ENCODE measurements around the gene TMEM123.

Gene TMEM123, protein sequence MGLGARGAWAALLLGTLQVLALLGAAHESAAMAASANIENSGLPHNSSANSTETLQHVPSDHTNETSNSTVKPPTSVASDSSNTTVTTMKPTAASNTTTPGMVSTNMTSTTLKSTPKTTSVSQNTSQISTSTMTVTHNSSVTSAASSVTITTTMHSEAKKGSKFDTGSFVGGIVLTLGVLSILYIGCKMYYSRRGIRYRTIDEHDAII

DNA sequence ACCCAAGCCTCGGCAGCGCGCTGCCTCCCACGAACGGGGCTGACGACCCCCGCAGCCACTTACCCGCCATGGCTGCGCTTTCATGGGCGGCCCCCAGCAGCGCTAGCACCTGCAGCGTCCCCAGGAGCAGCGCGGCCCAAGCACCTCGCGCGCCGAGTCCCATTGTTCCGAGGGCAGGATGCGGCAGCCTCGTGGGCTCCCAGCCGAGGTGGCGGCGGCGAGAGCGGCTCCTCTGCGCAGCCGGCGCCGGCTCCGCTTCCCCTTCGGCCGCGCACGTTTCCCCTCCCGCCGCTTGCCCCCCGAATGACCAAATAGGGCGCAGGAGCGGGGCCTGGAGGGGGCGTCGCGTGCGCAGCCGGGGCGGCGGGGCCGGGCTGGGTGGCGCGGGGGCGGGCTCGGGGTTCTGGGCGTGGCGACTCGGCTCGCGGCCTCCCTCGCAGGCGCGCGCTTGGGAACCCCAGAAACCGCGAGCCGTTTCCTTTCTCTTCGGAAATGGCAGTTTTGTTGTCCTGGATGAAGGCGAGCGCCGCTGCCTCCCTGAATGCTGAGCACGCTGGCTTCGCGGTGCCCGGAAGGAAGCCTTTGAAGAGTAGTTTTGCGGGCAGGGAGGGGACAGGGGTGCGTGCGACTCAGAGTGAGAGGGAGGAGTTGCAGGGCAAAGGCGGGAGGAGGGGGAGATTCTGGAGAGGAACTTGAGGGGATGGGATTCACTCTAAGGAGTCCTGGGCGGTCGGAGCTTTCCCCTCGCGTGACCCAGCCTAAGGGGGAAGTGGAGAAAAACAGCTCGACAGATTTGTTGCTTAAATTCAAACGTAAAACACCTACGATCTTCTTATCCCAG is at the start of gene TMEM123:
Gene TMEM123 (minus strand): TSS at position 305 of the 841 bp plus-strand sequence. CDS start 142 bp downstream, at position 163.
- DNase-seq, result peak; percentile 92

DNA sequence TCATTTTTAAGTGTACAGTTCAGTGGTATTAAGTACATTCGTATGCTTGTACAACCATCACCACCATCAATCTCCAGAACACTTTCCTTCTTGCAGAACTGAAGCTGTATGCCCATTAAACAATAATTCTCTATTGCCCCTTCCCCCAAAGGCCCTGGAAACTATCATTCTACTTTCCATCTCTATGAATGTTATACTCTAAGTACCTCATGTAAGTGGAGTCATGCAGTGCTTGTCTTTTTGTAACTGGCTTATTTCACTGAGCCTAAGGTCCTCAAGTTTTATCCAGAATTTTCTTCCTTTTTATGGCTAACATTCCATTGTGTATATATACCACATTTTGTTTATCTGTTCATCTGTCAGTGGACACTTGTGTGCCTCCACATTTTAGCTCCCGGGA is 48.3 kb upstream of the TMEM123 start:
- no peak for DNase-seq

DNA sequence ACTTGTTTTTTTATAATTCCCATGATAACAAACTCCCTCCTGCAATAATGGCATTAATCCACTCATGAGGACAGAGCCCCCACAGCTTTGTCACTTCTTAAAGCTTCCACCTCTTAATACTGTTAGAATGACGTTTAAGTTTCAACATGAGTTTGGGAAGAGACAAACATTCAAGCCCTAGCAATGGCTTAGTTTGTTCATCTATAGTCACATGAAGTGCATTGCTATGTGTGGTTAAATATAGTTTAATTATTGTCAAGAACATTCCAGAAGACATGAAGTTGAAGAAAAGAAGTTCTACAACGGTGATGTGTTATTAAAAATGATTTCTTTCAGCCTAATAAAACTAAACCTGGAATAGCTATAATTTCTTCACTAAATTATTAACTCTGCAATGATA is 47.4 kb upstream of the TMEM123 start:
- DNase-seq, result no peak

DNA sequence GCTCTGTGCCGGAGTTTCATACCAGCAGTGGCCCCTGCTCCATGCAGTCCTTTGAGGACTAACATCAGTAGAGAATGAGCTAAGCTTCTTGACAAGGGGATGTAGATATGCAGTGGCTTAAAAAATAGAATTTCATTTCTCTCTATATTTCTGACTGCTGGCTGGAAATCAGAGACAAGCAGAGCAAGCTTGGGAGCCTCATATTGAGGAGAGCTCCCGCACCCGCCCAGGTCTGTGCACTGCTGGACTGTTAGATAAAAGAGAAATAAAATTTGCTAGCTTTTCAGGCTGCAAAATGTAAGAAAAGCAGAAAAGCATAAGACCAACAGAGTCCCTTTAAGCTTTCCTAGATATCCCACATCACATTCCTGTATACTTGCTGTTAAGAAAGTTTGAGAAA is 46.6 kb upstream of the TMEM123 start:
- no peak for DNase-seq

DNA sequence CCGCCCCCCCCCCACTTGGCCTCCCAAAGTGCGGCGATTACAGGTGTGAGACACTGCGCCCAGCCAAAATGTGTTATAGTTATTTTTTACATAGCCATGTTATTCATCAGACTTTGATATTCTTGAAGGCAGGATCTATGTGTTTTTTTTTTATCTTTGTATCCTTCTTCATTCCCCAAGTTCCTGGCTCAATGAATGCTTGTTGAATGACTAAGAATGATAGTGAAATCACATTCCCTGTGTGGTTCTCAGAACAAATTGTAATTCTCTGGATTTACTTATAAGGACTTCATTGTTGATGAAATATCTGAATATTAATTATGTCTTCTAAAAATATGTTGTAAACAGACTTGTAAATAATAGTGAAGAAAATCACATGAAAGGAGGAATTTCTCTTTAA is 44.5 kb upstream of the TMEM123 start:
- DNase-seq, result no peak

DNA sequence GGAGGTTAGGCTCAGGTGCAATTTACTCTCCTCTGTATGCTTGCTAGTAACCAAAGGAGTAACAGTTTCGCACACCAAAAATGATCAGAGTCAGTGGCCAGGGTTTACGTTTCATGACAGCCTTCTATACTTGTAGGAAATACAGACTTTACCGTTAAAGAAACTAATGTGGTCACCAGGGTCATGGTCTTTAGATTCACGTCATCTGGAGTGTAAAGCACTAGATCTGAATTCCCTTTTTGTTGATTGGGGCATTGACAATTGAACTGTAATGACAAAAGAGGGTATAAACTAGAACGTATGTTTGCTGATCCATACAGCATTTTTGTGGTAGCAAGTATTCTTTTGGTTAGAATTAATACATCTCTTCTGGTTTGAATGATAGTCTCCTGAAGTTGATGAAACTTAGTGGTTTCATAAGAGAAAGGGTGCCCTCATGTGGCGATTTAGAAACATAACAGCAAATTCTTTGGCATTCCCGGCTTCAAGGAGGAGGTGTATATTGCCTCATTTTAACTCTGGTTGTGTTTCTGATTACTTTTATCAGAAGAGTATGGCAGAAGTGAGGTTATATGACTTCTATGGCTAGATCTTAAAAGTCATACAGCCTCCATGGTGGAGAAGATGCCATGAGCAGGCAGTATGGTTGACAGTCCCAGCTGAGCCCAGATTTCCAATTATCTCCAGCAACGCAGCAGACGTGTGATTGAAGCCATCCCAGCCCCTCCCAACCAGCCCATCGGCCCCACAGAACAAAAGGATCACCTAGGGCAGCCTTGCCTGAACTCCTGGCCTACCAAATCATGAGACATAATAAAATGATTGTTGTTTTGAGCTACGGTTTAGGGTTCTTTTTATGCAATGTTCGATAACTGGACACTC is 42.8 kb upstream of the TMEM123 start:
- DNase-seq, result peak; percentile 91

DNA sequence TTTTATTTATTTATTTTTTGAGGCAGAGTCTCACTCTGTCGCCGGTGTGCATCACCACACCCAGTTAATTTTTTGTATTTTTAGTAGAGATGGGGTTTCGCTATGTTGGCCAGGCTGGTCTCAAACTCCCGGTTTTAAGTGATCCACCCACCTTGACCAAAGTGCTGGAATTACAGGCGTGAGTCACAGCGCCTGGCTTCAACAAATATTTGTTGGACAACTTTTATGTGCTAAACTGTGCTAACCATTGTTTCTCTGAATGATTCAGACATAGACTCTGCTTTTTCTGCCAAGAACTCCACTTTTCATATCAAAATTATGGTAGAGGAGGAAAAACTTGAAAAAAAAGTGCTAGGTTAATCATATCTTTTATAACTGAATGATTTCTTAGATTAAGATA is 41.7 kb upstream of the TMEM123 start:
- DNase-seq, result no peak

DNA sequence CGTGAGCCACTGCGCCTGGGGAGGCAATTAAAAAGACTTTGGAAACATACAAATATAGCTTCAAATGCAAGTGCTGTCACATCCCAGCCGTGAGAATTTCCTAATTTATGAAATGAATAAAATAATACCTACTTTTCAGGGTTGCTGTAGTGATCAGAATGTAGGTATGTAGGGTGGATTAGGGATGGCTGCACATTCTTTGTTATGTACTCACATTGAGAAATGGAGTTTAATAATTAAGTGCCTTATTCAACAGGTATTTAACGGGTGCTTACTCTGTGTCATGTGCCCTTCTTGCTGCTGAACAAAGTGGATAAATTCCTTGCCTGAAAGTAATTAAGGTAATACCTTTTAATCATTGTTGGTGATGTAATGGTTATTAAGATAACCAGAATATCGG is 41.0 kb upstream of the TMEM123 start:
- DNase-seq, result no peak

DNA sequence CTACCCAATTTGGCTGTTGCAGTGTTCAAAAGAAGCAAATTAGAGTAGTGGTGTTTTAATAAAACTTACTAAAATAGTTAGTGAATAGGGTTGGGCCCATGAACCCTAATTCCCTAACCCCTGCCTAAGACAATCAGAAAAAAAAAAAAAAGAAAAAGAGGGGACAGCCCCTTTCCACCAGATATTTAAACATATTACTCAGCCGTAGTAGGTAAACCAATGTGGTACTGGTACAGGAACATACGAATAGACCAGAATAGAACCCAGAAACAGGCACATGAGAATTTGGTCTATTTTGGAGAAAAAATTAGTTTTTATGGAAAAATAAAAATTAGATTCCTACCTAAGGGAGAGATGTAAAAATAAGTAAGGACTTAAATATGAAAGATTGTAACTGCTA is 39.4 kb upstream of the TMEM123 start:
- DNase-seq, result no peak

DNA sequence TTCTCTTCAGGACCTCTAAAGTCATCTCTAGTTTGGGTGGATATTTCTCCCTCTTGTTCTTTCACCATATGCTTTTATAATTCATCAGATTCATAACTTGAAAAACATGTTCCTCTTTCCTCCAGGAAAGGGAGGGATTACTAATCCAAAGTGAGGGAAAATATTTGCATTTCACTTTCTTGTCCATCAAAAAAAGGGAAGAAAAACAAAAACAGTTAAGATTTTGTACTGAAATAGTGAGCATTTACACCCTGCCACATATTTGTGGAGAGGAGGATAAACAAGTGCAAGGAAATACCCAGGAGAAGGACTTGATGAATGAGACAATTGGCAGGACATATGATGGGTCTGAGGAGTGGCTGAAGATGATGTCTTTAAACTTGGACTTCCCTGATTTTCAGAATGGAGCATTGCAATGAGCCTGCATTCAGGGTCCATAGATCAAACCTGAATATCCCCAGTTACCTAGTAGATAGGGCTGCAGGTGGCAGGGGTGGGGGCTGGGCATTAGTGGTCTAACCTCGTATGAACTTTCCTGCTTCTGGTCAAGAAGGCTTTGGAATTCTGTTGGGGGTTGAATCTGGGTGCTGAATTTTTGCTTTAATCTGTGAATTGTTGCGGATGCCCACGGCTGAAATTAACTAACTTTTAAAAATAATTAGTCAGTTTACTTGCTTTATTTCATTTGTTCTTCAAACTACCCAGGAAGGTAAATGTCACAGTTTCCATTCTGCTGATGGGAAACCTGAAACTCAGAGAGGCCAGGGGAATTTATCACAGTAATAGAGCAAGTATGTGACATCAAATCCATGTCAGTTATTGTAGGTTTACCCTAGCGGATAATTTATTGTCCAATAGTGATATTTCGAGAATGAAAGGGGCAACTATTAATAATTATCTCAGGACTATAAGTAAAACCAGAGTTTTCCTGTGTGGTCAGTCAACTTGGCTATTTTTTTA is 36.9 kb upstream of the TMEM123 start:
- DNase-seq, result no peak

DNA sequence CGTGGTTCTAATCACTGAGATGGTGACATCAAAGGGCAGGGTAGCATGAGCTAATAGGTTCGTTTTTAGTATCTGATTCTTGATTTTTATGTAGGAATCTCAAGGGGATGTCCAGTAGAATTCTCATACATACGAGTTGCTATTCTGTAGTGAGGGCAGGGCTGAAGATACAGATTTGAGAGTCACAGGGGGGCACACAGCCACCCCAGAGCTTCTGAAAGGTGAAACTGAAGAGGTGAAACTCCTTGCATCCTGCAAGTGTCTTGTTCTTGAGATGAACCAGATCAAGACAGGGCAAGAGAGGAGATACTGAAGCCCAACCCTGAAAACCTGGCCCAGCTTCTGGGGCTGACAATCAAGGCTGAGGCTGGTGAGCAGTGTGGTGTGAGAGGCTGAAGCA is 35.6 kb upstream of the TMEM123 start:
- DNase-seq, result no peak

DNA sequence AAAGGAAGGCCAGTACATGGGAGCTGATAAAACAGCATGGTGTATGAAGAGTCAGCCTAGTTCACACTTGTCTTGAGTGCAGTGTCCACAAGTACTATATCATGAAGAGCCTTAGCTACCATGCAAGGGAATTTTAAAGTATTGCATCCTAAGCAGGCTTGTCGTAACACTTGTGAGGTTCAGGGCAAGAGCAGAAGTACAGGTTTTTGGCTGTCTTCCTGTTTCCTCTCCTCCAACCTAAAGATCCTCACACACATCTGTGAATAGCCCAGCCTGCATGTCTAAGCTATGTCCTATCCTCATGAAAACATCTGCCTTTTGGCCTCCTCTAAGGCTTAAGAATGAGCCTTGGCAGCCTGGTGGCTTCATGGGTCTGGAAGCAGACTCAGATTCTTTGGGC is 34.6 kb upstream of the TMEM123 start:
- DNase-seq, result no peak

DNA sequence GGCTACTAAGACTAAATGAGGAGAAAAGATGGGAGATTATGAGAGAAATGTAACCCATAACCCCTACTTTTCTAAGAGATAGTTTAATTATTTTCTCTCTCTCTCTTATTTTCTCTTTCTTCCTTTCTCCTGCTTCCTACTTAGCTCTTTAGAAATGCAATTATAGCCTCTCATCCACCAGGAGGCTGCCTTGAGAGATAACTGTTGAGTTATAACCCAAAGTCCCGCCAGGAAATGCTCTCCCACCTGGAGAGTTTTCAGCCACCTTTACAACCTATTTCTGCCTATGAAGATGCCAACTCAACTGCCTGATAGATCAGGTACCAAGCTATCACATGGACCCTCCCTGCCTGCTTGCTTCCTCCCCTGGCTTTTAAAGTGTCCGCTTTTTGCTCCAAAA is 34.0 kb upstream of the TMEM123 start:
- DNase-seq, result no peak

DNA sequence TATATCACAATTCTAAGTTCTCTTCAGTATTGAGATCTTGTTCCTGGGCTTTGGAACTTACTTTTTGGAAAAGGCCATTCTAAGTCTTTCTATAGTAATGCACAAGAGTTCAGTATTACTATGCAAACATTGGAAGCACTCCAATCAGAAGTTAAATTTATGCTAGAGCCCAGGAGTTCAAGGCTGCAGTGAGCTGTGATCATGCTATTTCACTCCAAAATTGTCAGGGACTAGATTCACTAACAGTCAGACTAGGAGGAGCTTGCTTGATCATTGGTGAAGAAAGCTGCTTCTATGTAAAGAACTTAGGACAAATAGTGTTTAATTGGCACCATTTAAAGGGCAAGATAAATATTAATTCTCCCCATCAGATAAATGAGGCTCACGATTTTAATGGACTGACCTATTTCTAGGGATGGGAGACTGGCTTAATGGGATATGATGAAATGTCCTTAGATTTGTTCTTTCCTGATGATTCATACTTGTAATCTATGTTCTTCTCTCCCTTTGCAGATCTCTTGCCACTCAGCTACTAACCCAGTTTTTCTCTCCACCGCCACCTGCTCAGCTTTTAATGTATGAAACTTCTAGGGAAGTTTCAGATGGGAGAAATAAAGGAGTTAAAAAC is 32.6 kb upstream of the TMEM123 start:
- DNase-seq, result no peak

DNA sequence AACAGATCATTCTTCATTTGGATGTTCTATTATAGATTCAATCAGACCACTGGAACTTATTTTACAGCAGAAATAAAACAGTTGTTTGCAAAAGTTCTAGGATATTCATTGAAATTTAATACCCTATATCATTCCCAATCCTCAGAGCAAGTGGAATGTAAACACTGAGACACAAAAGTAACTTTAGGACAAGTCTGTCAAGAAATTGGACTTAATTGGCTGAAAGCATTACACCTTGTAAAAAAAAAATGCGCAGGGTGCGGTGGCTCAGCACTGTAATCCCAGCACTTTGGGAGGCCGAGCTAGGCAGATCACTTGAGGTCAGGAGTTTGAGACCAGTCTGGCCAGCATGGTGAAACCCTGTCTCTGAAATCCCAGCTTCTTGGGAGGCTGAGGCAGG is 29.9 kb upstream of the TMEM123 start:
- no peak for DNase-seq

DNA sequence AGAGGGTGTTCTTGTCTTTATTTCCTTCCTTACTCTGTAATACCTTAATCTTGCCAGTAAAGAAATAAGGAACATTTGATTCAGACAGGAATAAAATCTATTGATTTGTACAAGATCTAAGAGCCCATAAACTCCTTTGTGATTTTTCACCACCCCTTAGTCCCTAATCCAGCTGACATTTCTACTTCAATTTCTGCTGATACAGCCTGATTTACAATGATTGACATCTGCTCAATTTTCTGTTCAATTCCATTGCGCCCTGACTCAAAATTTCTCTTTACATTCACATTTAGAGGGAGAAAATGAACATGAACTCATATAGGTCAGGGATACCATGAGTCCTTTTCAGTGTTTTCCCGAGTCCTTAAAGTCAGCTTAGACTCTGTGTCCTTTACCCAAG is 27.2 kb upstream of the TMEM123 start:
- no peak for DNase-seq

DNA sequence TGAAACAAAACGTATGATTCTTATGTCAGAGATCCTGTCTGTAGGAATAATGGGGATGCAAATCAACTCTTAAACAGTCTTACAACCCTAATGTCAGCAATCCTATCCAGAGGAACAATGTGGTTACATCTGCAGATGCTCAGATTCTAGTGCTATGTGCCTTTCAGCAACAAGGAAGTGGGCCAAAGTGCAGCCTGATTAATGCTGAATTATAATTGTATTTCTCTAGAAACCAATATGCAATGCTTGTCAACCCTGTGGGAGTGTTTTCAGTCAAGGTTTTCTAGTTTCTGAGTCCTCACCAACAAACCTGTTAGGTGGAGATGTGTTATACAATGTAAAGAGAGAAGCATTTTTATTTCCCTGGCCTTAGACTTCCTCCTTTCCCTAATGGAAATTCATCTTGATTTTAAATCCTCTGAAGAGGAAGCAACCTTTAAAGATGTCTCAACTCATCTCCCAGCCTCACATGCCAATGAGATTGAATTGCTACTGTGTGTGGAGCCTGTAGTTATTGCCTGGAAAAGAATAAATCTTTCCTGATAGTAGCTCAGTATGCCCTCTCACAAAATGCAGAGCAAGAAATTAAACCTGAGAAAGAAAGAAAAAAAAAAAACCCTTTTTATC is 26.2 kb upstream of the TMEM123 start:
- no peak for DNase-seq

DNA sequence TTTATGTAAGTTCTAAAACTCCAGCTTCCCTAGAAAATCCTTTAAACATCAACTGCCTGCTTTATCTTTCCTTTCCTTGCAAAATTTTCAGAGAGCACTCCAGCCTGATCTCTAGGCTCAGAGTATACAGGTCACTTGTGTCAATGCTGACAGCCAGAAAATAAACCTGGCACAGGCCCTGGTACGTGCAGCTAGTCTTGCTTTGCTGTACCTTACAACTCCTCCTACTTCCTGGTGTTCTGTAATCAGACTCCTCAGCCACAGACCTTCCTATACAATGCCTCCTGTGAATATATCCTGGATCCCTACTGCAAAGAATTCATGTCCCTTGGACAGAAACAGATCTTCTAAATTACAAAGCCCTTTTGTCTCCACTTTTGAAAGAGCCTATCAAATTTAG is 24.2 kb upstream of the TMEM123 start:
- DNase-seq, result no peak

DNA sequence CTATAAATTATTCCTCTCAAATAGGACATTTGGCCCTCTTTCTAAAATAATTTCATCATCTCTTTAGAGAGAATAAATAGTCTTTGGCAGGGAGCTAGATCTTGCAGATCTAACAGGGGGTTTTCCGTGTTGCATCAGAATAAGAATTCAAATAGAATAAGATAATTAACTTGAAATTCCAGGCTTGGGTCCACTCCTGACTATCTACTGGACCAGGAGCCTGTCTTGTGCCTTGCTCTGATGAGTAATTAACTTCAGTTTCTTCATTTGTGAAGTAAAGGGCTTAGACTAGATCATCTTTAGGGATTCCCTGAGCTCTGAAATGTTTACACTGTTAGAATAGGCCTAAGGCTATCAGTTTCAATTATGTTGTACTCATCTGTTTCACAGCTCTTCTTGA is 23.5 kb upstream of the TMEM123 start:
- no peak for DNase-seq

DNA sequence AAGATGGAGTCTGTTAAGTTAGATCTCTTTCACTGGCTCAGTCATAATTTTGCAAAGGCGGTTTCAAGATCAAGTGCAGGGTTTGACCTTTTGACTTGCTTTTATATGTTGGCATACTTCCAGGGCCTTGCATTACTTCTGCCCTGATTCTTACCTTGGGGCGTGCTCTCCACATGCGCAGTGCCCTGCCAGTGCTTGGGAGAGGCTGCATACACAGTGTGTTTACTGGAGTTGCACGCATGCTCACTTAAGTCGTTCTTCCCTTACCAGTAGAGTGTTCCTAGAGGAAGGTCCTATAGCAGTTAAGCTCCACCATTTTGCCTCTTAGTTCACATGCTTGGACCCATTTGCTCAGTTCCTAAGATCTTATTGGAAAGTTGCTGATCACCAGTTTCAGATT is 21.0 kb upstream of the TMEM123 start:
- DNase-seq, result no peak

DNA sequence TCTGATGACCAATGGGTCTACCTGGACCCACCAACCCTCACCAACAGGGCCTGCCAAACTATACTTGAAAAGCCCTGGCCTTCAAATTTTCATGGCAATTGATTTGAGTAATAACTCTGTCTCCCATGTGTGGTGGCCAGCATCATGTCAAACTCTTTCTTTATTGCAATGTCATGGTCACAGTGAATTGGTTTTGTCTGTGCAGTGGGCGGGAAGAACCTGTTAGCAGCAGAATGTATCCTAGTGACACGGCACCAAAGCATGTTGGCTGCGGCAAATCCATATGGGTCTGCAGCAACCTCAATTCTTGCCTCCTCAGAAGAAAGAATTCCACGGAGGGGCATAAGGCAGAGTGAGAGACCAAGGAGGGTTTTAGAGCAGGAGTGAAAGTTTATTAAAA is 19.6 kb upstream of the TMEM123 start:
- DNase-seq, result no peak

DNA sequence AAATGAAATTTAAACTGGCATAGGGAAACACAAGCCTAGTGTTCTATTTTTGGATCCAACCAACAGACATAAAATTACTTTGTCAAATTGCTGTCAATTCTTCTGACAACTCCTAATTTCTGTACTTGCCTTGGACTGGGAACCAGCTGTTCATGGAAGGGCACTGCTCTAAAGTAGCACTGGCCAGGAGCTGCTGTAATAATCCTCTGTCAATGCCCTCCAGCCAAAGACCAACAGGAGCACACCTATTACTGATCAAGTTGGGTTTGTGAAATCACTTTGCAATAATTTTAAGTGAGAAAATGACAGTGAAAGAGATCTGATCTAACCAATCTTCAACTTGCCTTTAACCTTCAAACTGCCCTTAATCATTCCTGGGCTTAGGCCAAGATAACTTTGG is 18.9 kb upstream of the TMEM123 start:
- DNase-seq, result no peak

All from eye (tissue), 1 donor.